Measurements from ENCODE around the gene FAM120B.
A peak's percentile ranks its signal among the peaks of the same experiment; 100 is the strongest.
"Not testable (repeated sequence)": the region's sequence is repeated elsewhere in the genome, so short reads cannot be mapped to it uniquely, and the experiment has no call there.

FAM120B gene

GRCh38 chr6:170305805-170306323, 694 bp upstream of the FAM120B start:
- Histone ChIP-seq H3K4me3 (ENCODE audit: low read length) (peak overlapping the region; percentile 100), H3K9ac (ENCODE audit: low read length) (peak overlapping the region; percentile 54), H3K27ac (ENCODE audit: low read depth, low read length) (peak overlapping the region; percentile 30), H3K4me1 (ENCODE audit: control insufficient read depth, insufficient read depth, low read length) (peaks cover 14% of the 10 kb centered on the region), H3K27me3 (ENCODE audit: control insufficient read depth, insufficient read depth, low read length) (no peaks in the 10 kb centered on the region), H3K36me3 (ENCODE audit: control insufficient read depth, insufficient read depth, low read length) (no peaks in the 10 kb centered on the region)

- Histone ChIP-seq H3K4me1 (ENCODE audit: control insufficient read depth, insufficient read depth, low read length) (peaks cover 14% of the 10 kb centered on the region), H3K27me3 (ENCODE audit: control insufficient read depth, insufficient read depth, low read length) (no peaks in the 10 kb centered on the region), H3K9ac (ENCODE audit: low read length) (peak overlapping the region; percentile 97), H3K4me3 (ENCODE audit: low read length) (peak overlapping the region; percentile 100), H3K27ac (ENCODE audit: low read depth, low read length) (peak overlapping the region; percentile 87), H3K36me3 (ENCODE audit: control insufficient read depth, insufficient read depth, low read length) (no peaks in the 10 kb centered on the region)
These were observed 555 bp downstream of the FAM120B start for GRCh38 chr6:170307080-170307545.

- no peaks in the 10 kb centered on the region for H3K27me3 ChIP-seq (ENCODE audit: control insufficient read depth, insufficient read depth, low read length)
- H3K27ac ChIP-seq (ENCODE audit: low read depth, low read length) = no peak overlapping the region
- no peak overlapping the region for H3K4me3 ChIP-seq (ENCODE audit: low read length)
- no peak overlapping the region for H3K9ac ChIP-seq (ENCODE audit: low read length)
- H3K36me3 ChIP-seq (ENCODE audit: control insufficient read depth, insufficient read depth, low read length) = no peaks in the 10 kb centered on the region
- peaks cover 14% of the 10 kb centered on the region for H3K4me1 ChIP-seq (ENCODE audit: control insufficient read depth, insufficient read depth, low read length)
These were observed 2.2 kb downstream of the FAM120B start for GRCh38 chr6:170308761-170309160.

DNA sequence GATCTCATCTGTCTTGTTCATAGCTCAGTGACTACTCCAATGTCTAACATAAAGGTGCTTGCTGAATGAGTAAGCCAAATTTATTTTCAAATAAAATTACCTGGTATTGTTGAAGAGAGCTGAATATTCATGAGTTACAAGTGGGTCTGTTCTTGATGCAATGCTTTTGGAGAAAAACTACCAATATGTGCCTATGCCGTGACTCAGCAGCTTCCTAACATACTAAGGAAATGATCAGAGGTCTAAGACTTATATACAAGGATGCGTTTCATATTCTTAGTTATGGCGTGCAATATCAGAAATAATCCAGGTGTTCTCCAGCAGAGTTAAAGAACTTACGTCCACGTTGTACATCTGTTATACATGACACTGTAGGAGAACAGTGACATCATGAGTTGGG, 5.1 kb downstream of the FAM120B start:
- no peaks in the 10 kb centered on the region for H3K36me3 ChIP-seq (ENCODE audit: control insufficient read depth, insufficient read depth, low read length)
- no peaks in the 10 kb centered on the region for H3K27me3 ChIP-seq (ENCODE audit: control insufficient read depth, insufficient read depth, low read length)
- no peak overlapping the region for H3K9ac ChIP-seq (ENCODE audit: low read length)
- H3K27ac ChIP-seq (ENCODE audit: low read depth, low read length) = no peak overlapping the region
- H3K4me1 ChIP-seq (ENCODE audit: control insufficient read depth, insufficient read depth, low read length) = peaks cover 10% of the 10 kb centered on the region
- no peak overlapping the region for H3K4me3 ChIP-seq (ENCODE audit: low read length)

DNA sequence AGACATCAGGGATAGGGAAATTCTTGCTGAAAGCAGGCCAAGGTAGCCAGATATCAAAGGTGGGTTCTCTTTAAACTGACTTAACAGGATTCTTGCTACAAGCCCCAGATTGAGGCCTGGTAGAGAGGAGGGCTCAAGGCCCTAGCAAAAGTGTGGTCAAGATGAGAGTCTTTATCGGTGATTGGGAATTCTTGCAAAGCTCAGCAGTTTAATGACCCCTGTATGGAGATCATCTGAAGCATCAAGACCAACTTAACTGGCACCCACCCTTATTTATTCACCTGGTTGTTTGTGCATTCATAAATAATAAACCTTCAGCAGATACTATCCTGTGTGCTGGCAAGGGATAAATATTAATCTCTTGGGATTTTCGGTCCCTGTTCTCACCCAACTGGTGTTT, 6.3 kb downstream of the FAM120B start:
- Histone ChIP-seq H3K9ac (ENCODE audit: low read length) (no peak overlapping the region), H3K36me3 (ENCODE audit: control insufficient read depth, insufficient read depth, low read length) (peaks cover 4% of the 10 kb centered on the region), H3K4me3 (ENCODE audit: low read length) (no peak overlapping the region), H3K27ac (ENCODE audit: low read depth, low read length) (no peak overlapping the region), H3K4me1 (ENCODE audit: control insufficient read depth, insufficient read depth, low read length) (peaks cover 1% of the 10 kb centered on the region), H3K27me3 (ENCODE audit: control insufficient read depth, insufficient read depth, low read length) (no peaks in the 10 kb centered on the region)

GRCh38 chr6:170313716-170314295, 7.2 kb downstream of the FAM120B start:
- Histone ChIP-seq H3K4me3 (ENCODE audit: low read length) (no peak overlapping the region), H3K27ac (ENCODE audit: low read depth, low read length) (no peak overlapping the region), H3K4me1 (ENCODE audit: control insufficient read depth, insufficient read depth, low read length) (no peaks in the 10 kb centered on the region)

GRCh38 chr6:170314983-170315382, 8.4 kb downstream of the FAM120B start:
- H3K4me1 ChIP-seq (ENCODE audit: control insufficient read depth, insufficient read depth, low read length) = no peaks in the 10 kb centered on the region
- H3K27me3 ChIP-seq (ENCODE audit: control insufficient read depth, insufficient read depth, low read length) = no peaks in the 10 kb centered on the region
- no peak overlapping the region for H3K27ac ChIP-seq (ENCODE audit: low read depth, low read length)
- H3K4me3 ChIP-seq (ENCODE audit: low read length) = no peak overlapping the region
- no peak overlapping the region for H3K9ac ChIP-seq (ENCODE audit: low read length)
- peaks cover 4% of the 10 kb centered on the region for H3K36me3 ChIP-seq (ENCODE audit: control insufficient read depth, insufficient read depth, low read length)

More at GRCh38 chr6:170313716-170314295, 7.2 kb downstream of the FAM120B start:
- H3K36me3 ChIP-seq (ENCODE audit: control insufficient read depth, insufficient read depth, low read length) = peaks cover 4% of the 10 kb centered on the region
- H3K9ac ChIP-seq (ENCODE audit: low read length) = no peak overlapping the region
- no peaks in the 10 kb centered on the region for H3K27me3 ChIP-seq (ENCODE audit: control insufficient read depth, insufficient read depth, low read length)

DNA sequence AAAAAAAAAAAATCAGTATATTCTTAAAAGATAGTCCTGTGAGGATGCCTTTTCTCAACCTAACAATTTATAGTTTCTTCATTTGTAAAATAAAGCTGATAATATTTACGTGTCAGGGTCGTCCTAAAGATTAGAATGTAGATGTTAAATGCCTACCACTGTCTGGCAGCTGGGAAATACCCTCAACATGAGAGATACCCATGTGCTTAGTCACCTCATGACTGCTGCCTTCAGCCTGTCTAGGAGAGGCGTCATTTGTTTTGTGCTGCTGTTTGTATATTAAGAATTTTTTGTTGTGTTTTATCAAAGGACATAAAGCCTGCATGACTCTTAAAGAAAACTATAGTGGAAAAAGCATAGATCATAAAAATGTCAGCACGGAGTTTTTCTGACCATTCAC, 9.5 kb downstream of the FAM120B start:
- Histone ChIP-seq H3K9ac (ENCODE audit: low read length) (no peak overlapping the region), H3K4me3 (ENCODE audit: low read length) (no peak overlapping the region), H3K36me3 (ENCODE audit: control insufficient read depth, insufficient read depth, low read length) (peaks cover 4% of the 10 kb centered on the region), H3K27me3 (ENCODE audit: control insufficient read depth, insufficient read depth, low read length) (no peaks in the 10 kb centered on the region), H3K4me1 (ENCODE audit: control insufficient read depth, insufficient read depth, low read length) (no peaks in the 10 kb centered on the region), H3K27ac (ENCODE audit: low read depth, low read length) (no peak overlapping the region)

DNA sequence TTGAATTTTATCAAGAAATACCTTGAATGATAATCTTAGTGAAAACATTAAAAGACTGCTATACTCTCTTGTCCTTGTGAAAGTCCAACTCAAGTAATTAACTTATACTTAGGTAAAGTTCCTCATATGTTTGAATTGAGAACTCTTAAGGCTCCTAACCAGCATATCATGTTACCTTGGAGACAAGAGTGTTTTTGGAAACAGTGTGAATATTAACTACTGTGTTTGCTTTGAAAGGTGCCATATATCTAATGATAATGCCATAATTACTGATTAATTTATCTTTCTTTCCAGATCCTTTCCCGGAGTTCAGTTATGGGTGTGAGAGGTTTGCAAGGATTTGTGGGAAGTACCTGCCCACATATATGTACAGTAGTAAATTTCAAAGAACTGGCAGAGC, 10.5 kb downstream of the FAM120B start:
- H3K27me3 ChIP-seq (ENCODE audit: control insufficient read depth, insufficient read depth, low read length) = no peaks in the 10 kb centered on the region
- peaks cover 4% of the 10 kb centered on the region for H3K36me3 ChIP-seq (ENCODE audit: control insufficient read depth, insufficient read depth, low read length)
- H3K4me3 ChIP-seq (ENCODE audit: low read length) = no peak overlapping the region
- no peaks in the 10 kb centered on the region for H3K4me1 ChIP-seq (ENCODE audit: control insufficient read depth, insufficient read depth, low read length)
- no peak overlapping the region for H3K27ac ChIP-seq (ENCODE audit: low read depth, low read length)
- H3K9ac ChIP-seq (ENCODE audit: low read length) = no peak overlapping the region

DNA sequence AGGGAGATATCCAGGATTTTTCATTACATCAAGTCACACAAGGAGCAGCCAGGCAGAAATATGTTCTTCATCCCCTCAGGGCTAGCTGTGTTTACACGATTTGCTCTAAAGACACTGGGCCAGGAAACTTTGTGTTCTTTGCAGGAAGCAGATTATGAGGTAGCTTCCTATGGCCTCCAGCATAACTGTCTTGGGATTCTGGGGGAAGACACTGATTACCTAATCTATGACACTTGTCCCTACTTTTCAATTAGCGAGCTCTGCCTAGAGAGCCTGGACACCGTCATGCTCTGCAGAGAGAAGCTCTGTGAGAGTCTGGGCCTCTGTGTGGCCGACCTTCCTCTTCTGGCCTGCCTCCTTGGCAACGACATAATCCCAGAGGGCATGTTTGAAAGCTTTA, 11.2 kb downstream of the FAM120B start:
- Histone ChIP-seq H3K4me3 (ENCODE audit: low read length) (no peak overlapping the region), H3K27ac (ENCODE audit: low read depth, low read length) (no peak overlapping the region), H3K36me3 (ENCODE audit: control insufficient read depth, insufficient read depth, low read length) (peaks cover 8% of the 10 kb centered on the region), H3K4me1 (ENCODE audit: control insufficient read depth, insufficient read depth, low read length) (no peaks in the 10 kb centered on the region), H3K9ac (ENCODE audit: low read length) (no peak overlapping the region), H3K27me3 (ENCODE audit: control insufficient read depth, insufficient read depth, low read length) (no peaks in the 10 kb centered on the region)

DNA sequence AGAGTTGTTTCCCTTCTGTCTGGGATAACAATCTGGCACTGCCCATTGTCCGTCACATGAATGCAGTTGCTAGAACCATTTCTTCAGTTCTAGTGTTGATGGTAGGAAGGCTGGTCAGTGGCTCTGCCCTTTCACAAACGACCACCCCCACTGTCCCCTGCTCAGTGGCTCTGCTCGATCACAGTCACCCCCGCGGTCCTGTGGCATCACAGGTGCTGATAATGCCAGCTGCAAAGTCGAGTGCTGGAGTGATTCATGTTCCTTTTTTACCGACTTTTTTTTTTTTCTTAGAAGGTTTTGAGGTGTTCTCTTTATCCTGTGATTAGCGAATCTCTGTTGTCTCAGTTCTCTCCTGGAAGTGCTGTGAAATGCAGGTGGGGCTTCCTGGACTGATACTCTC, 22.8 kb downstream of the FAM120B start:
- H3K27ac ChIP-seq (ENCODE audit: low read depth, low read length) = no peak overlapping the region
- no peaks in the 10 kb centered on the region for H3K27me3 ChIP-seq (ENCODE audit: control insufficient read depth, insufficient read depth, low read length)
- H3K4me1 ChIP-seq (ENCODE audit: control insufficient read depth, insufficient read depth, low read length) = no peaks in the 10 kb centered on the region
- no peak overlapping the region for H3K4me3 ChIP-seq (ENCODE audit: low read length)
- no peak overlapping the region for H3K9ac ChIP-seq (ENCODE audit: low read length)
- H3K36me3 ChIP-seq (ENCODE audit: control insufficient read depth, insufficient read depth, low read length) = peaks cover 16% of the 10 kb centered on the region

GRCh38 chr6:170335199-170335598, 28.6 kb downstream of the FAM120B start:
- H3K36me3 ChIP-seq (ENCODE audit: control insufficient read depth, insufficient read depth, low read length) = peaks cover 11% of the 10 kb centered on the region
- H3K27me3 ChIP-seq (ENCODE audit: control insufficient read depth, insufficient read depth, low read length); H3K4me3 ChIP-seq (ENCODE audit: low read length); H3K9ac ChIP-seq (ENCODE audit: low read length); H3K4me1 ChIP-seq (ENCODE audit: control insufficient read depth, insufficient read depth, low read length); H3K27ac ChIP-seq (ENCODE audit: low read depth, low read length): not testable (repeated sequence)
